Activated CD4-positive, alpha-beta T cell treated with anti-CD3 and anti-CD28 coated beads, Interleukin-2, amount 10 ng/mL, durations not matched to agents 24 days and 14 days (primary cell): ENCODE measurements around the gene PIEZO2. TPM values are rescaled to one million over a fixed set of nuclear protein-coding genes. Genes with fewer than 3 reads are reported as not detected.

ENCODE experiments used
- DNase-seq: peaks from one replicate; pipeline ENCODE4 v3.0.0; 2022
- H3K27ac Mint-ChIP-seq: one replicate; pipeline ENCODE4 v1.8.0; 2022; ENCODE audit warnings: mild to moderate bottlenecking, mixed read lengths
- H3K27me3 Mint-ChIP-seq: one replicate; pipeline ENCODE4 v1.8.0; 2022; ENCODE audit warnings: mixed read lengths
- H3K36me3 Mint-ChIP-seq: one replicate; pipeline ENCODE4 v1.8.0; 2022; ENCODE audit warnings: low read depth, mild to moderate bottlenecking, mixed read lengths
- H3K4me1 Mint-ChIP-seq: one replicate; pipeline ENCODE4 v1.8.0; 2021; ENCODE audit warnings: mixed read lengths
- H3K4me3 Mint-ChIP-seq: one replicate; pipeline ENCODE4 v1.8.0; 2022; ENCODE audit warnings: mild to moderate bottlenecking, moderate library complexity, mixed read lengths
- H3K9me3 Mint-ChIP-seq: one replicate; pipeline ENCODE4 v1.8.0; 2021; ENCODE audit warnings: mixed read lengths
- intact Hi-C: fragments of 100-400 bp; cut with micrococcal nuclease; formaldehyde crosslinking; loops from one replicate; pipeline ENCODE4 v1.15.1; 2023
- total RNA-seq: library from RNA; stranded (reverse); gene quantifications from 2 replicates; pipeline ENCODE4 v1.2.3, GENCODE V29; 2022

Gene PIEZO2
- total RNA-seq, 1 donor from 2014 or later: not detected

DNA sequence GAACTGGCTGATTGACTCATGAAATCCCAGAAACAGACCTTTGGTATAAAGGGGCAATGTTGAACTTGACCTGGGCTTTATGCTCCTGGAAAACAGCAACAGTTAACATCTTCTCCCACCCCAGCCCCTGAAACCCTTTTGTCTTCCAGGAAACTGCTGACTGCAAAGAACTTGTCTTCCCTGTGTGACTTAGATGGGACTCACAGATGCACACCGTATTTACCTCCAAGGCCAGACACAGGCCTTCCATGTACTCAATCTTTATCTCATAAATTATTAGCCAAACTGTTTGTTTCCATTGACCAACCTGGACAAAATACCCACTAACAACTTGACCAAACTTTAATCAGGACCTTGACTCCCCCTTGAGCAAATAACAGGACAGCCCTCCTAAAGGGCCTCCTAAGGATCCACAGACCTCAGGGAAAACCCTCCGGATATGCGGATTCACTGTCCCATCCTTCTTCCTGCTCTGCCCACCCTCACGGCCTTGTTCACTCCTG lies 36.3 kb downstream of the PIEZO2 start:
- H3K9me3 Mint-ChIP-seq: no peaks in the 10 kb centered on the region
- no peaks in the 10 kb centered on the region for H3K27me3 Mint-ChIP-seq
- no peak for DNase-seq
- intact Hi-C loops: no loop called here
- H3K36me3 Mint-ChIP-seq: no peaks in the 10 kb centered on the region
- no peak overlapping the region for H3K4me3 Mint-ChIP-seq
- no peak overlapping the region for H3K27ac Mint-ChIP-seq
- no peaks in the 10 kb centered on the region for H3K4me1 Mint-ChIP-seq

DNA sequence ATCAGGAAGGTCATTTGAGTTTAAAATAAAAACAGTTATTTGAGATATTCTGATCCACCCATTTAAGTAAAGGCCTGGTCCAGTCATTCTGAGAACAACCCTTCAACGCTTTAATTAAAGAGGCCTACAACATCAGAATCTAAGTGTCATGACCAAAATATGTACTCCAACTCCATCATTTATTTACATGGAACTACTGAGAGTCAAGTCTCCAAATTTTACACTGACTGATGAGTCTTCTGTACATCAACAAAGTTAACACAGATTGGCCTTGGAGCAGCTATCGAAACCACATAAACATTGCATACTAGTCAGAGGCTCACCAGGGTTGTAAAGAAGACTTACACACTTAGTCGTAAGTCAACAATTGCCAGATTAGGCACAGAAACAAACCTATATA lies 37.1 kb downstream of the PIEZO2 start:
- Mint-ChIP-seq H3K27ac (no peak overlapping the region), H3K9me3 (no peaks in the 10 kb centered on the region), H3K4me1 (no peaks in the 10 kb centered on the region), H3K27me3 (no peaks in the 10 kb centered on the region), H3K4me3 (no peak overlapping the region), H3K36me3 (no peaks in the 10 kb centered on the region)
- intact Hi-C loops: no loop called here
- no peak for DNase-seq

DNA sequence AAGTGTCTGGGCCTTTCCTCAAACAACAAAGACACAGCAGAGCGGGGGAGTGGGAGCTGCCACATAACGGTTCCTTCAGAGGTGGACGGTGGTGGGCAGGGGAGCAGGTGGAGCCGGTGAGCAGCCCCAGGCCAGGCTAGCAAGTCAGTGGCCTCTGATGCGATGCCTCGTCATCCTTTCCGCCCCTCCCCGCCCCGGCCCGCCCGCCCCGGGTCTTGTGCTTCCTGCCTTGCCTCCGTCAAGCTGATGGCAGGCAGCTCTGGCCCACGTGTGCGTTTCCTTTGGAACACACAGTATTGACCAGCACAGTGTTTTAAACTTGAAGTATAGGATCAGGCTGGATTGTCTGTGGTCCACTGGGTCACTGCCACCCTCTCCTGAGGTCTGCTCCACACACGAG lies 38.9 kb downstream of the PIEZO2 start:
- H3K9me3 Mint-ChIP-seq: no peaks in the 10 kb centered on the region
- H3K4me3 Mint-ChIP-seq: no peak overlapping the region
- no peaks in the 10 kb centered on the region for H3K27me3 Mint-ChIP-seq
- no peak overlapping the region for H3K27ac Mint-ChIP-seq
- intact Hi-C loops: no loop called here
- no peaks in the 10 kb centered on the region for H3K4me1 Mint-ChIP-seq
- H3K36me3 Mint-ChIP-seq: no peaks in the 10 kb centered on the region
- DNase-seq: no peak

DNA sequence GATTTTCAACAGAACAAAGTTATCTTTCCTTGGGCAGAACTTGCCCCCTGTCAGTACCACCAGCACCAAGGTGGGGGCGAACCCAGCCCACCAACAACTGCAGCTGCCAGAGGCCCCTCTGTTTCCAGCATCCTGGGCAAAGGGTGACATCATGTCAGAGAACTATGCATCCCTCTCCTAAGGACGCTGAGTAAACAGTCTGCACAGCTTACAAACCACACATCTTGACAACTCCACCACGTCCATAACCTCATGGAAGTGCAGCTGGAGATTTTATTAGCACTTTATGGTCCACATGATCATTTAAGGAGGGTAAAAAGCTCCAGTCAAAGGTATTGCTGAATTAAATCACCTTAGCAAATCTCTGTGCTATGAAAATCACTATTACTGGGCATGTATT lies 40.4 kb downstream of the PIEZO2 start:
- H3K36me3 Mint-ChIP-seq: no peaks in the 10 kb centered on the region
- no peaks in the 10 kb centered on the region for H3K4me1 Mint-ChIP-seq
- DNase-seq: no peak
- H3K27ac Mint-ChIP-seq: no peak overlapping the region
- H3K27me3 Mint-ChIP-seq: no peaks in the 10 kb centered on the region
- intact Hi-C loops: no loop called here
- no peaks in the 10 kb centered on the region for H3K9me3 Mint-ChIP-seq
- no peak overlapping the region for H3K4me3 Mint-ChIP-seq

DNA sequence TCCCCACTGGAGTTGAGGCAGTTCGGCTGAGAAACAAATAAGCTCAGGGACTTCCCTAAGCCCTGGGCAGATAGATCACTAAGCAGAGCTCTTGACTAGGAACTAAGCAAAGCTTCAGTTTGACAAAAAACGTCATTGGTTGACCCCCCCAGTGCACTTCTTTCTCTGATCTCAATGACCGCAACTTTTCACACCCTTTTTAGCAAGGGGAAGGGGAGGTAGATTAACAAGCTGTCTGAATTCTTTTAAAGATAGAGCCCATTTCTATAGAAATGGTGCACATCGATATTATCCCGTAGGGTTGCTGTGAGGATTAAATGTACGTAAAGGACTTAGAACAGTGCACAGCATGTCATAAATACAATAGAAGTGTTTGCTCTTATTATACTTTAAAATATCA lies 42.5 kb downstream of the PIEZO2 start:
- no peaks in the 10 kb centered on the region for H3K4me1 Mint-ChIP-seq
- intact Hi-C loops: no loop called here

DNA sequence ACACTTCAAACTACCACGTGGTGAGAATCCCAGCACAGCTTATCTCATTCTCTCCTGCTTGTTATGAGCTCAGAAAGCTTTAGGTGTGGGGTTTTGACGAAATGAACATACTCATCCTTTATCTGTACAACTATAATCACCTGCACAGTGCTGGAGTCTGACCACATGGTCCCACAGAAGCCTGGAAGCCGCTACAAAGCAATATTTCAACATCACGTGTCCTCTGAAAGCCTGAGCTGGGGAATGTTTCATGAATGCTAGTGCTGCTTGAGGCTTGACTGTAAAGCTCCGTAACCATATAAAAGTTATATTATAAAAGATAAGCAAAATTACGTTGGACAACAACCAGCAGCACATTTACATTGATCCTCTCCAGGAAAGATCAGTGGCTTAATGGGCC lies 43.9 kb downstream of the PIEZO2 start:
- no peak for DNase-seq
- Mint-ChIP-seq H3K9me3 (no peaks in the 10 kb centered on the region), H3K4me1 (no peaks in the 10 kb centered on the region), H3K27ac (no peak overlapping the region), H3K36me3 (no peaks in the 10 kb centered on the region), H3K4me3 (no peak overlapping the region), H3K27me3 (no peaks in the 10 kb centered on the region)
- intact Hi-C loops: no loop called here

More for the DNA sequence above, 42.5 kb downstream of the PIEZO2 start:
- Mint-ChIP-seq H3K27ac (no peak overlapping the region), H3K27me3 (no peaks in the 10 kb centered on the region), H3K36me3 (no peaks in the 10 kb centered on the region), H3K9me3 (no peaks in the 10 kb centered on the region), H3K4me3 (no peak overlapping the region)
- no peak for DNase-seq

DNA sequence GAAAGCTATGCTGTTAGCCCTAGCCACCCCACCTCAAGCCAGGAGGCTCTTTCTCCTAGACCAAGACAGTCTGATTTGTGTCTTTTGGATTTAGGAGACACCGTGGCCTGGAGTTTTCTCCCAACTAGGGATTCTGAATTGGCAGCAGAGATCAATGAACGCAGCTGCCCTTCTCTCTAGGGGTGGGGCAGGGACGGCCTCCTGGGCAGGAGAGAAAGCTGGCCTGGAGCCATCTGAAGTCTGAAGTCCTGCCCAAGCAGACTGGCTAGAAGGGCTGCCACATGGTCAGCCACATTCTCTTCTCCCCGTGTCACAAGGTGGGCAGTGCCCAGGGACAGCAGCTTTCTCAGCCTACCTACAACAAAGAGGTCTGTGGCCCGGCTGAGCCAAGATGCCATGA lies 45.1 kb downstream of the PIEZO2 start:
- no peak for DNase-seq
- H3K27me3 Mint-ChIP-seq: no peaks in the 10 kb centered on the region
- H3K9me3 Mint-ChIP-seq: no peaks in the 10 kb centered on the region
- intact Hi-C loops: no loop called here
- H3K4me3 Mint-ChIP-seq: no peak overlapping the region
- H3K27ac Mint-ChIP-seq: no peak overlapping the region
- H3K36me3 Mint-ChIP-seq: no peaks in the 10 kb centered on the region
- H3K4me1 Mint-ChIP-seq: no peaks in the 10 kb centered on the region

DNA sequence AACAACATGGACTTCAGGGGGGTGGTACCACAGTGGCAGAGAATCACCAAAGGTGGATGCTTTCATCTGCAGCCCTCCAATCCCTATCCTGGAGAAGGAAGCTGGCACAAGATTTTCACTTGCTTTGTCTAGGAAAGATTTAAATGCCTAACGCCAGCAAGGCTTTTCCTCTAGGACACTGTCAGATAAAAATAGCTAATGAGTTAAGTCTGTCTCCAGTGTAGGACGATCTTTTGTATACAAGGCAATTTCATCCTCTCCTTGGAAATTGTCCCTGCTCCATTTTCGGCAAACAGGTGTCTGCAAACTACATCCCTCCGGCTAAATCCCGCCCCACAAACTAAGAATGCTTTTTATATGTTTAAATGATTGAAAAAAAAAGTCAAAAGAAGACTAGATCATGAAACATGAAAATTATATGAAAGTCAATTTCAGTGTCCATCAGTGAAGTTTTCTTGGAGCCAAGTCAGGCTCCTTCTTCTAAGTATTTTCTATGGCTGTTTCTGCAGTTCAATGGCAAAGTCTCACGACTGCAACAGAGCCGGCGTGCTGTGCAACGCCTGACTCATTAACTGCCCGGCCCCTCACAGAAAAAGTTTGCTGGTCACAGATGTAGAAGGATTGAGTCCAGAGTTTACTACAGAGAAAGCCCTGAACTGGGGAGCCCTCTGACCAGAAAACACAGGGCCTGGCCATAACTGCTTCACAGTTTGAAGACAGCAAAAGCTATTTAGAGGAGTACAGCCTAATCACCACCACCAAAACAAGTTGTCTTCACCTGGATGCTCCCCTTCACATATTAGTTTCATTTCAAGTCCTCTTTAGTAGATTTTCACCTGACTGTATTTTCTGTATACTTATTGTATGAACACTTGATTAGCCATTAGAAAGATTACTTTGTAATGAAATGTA lies 52.3 kb downstream of the PIEZO2 start:
- Mint-ChIP-seq H3K9me3 (no peaks in the 10 kb centered on the region), H3K4me1 (no peaks in the 10 kb centered on the region), H3K27me3 (no peaks in the 10 kb centered on the region), H3K27ac (no peak overlapping the region), H3K36me3 (no peaks in the 10 kb centered on the region), H3K4me3 (no peak overlapping the region)
- intact Hi-C loops: no loop called here
- DNase-seq: no peak

DNA sequence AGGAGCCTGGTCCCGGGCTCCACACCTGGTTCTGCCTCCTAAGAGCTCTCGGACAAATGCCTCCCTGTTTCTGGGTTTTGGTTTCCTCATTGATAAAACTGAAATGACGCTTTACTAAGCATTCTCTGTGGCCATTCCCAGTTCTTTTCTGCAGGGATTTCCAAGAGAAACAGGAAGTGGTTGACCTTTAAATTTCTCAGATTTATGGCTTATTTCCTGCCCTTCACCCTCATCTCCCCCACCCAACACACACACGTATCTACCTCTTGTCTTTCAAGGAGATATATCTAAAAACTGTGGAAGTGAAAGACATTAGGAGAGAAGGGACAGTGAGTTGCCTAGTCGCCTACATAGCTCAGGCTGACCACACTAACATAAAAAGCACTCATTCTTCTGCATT lies 53.0 kb downstream of the PIEZO2 start:
- intact Hi-C loops: no loop called here
- no peak overlapping the region for H3K4me3 Mint-ChIP-seq
- no peaks in the 10 kb centered on the region for H3K4me1 Mint-ChIP-seq
- H3K27ac Mint-ChIP-seq: no peak overlapping the region
- no peaks in the 10 kb centered on the region for H3K27me3 Mint-ChIP-seq
- no peak for DNase-seq
- no peaks in the 10 kb centered on the region for H3K36me3 Mint-ChIP-seq
- no peaks in the 10 kb centered on the region for H3K9me3 Mint-ChIP-seq

DNA sequence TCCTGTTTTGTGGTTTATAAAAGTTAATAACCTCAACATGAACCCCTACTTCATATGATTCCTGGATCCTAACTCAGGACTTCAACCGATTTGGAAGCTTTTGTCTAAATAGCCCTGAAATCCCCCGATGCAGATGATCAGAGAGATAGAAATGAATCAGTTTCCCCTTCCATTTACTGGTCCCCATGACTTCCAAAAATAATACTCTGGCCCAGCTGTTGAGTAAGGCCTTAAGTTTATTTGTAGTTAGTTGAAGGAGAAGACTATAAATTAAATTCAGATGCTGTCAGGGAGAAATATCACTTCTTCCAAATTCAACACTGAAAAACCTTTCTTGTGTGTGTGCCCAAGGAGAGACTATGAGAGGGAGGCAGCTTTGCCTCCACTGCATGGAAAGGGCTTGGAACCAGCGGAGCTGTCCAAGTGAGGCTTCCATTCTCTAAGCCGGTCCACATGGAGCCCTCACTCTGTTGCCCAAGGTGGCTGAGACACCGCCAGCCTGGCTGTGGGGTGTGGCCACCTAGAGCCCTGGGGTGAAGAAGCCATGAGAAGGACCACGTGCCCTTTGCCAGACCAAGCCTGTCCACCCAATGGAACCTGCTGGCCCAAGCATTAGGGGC lies 53.6 kb downstream of the PIEZO2 start:
- Mint-ChIP-seq H3K4me1 (no peaks in the 10 kb centered on the region), H3K27ac (no peak overlapping the region), H3K27me3 (no peaks in the 10 kb centered on the region), H3K36me3 (no peaks in the 10 kb centered on the region), H3K9me3 (no peaks in the 10 kb centered on the region), H3K4me3 (no peak overlapping the region)
- intact Hi-C loops: no loop called here
- no peak for DNase-seq

DNA sequence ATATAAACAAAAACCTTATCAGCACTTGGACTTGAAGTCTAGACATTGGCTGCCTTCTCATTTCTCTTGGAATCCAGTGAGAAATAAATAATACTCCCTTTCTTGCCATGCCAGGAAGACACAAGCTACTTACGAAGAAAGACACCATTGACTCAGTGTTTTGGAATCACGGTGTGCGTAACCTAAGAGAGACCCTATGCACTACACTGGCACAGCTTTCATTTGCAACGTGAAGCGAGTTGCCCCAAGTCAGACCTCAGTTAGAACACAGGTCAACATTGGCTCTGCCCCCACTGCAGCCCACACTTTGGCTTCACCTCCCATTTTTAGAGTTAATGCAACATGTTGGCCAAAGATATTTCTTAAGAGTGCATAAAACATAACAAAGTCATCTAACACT lies 54.2 kb downstream of the PIEZO2 start:
- no peaks in the 10 kb centered on the region for H3K9me3 Mint-ChIP-seq
- no peaks in the 10 kb centered on the region for H3K27me3 Mint-ChIP-seq
- intact Hi-C loops: no loop called here
- DNase-seq: no peak
- no peaks in the 10 kb centered on the region for H3K4me1 Mint-ChIP-seq
- H3K36me3 Mint-ChIP-seq: no peaks in the 10 kb centered on the region
- H3K4me3 Mint-ChIP-seq: no peak overlapping the region
- H3K27ac Mint-ChIP-seq: no peak overlapping the region

DNA sequence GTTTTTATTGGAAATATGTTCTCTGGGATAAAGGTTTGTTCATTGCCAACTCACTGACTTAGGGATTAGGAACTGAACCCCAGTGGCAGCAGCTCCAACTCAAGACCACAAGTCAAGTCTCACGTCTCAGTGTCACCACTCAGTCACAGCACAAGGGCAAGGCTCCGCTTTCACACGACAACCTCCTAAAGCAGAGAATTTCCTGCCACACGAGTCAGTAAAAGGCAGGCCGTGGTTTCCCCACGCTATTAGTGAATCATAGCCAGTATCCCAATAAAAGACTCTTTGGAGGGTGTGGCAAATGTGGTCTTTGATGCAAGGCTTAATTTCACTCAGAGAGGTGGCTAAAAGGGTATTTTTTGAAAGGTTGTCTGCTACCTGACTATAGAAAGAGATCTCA lies 57.6 kb downstream of the PIEZO2 start:
- H3K9me3 Mint-ChIP-seq: no peaks in the 10 kb centered on the region
- H3K4me1 Mint-ChIP-seq: no peaks in the 10 kb centered on the region
- H3K4me3 Mint-ChIP-seq: no peak overlapping the region
- H3K36me3 Mint-ChIP-seq: no peaks in the 10 kb centered on the region
- intact Hi-C loops: no loop called here
- H3K27ac Mint-ChIP-seq: no peak overlapping the region
- no peak for DNase-seq
- no peaks in the 10 kb centered on the region for H3K27me3 Mint-ChIP-seq

DNA sequence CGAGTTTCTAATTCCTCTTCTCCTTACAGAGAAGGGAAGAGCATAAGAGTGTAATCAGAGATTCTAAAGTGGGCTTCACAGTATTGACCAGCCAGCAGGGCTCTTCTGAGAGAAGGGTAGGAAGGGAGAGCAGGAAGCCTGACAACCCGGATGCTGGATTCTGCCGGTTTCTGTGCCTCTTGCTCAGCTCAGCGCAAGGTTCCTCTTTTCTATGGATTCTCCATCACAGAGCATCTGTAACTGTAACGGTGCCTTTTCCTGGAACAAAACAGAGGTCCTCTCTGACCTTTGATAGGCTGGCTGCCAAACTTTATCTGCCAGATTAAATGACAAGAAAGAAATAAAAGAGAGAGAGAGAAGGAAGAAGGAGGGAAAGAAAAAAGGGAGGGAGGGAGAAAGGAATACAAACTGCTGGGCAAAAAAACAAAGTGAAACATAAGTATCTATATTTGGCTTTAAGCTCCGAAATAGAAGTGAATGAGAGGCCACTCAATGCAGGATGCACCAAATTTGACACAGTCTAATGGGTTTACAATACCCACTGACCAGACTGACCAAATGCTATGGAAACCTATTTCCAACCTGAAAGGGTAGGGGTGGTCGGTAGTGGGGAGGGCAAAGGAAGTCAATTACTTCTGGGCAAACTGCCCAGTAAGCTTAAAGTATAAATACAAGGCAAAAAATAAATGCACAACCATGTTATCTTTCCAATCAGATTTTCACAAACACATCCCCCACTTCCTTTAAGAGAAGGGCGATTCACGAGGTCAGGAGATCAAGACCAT lies 59.2 kb downstream of the PIEZO2 start:
- H3K36me3 Mint-ChIP-seq: no peaks in the 10 kb centered on the region
- no peaks in the 10 kb centered on the region for H3K4me1 Mint-ChIP-seq
- intact Hi-C loops: no loop called here

DNA sequence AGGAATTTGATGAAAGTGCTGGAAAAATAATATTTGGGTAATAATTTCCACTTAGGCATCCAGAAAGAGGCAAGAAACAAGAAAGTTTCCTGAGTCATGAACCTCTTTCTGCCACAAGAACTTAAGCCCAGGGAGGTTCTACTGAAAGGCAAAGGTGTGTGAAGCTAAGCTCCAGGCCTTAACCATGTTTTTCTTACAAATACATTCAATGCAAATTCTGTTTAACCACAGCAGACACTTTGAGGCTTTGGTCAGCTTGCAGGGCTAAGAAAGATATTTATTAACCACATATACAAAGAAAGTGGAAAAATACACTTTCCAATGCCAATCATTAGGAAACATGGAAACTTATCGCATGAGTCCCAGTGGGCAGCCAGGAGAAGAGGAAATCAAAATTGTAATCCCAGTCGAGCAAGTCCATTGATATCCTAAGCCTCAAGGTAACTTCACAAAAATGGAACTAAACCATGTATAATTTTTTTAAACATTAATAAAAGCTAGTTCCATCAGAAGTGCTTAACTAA lies 68.3 kb downstream of the PIEZO2 start:
- no peaks in the 10 kb centered on the region for H3K9me3 Mint-ChIP-seq
- DNase-seq: no peak
- no peaks in the 10 kb centered on the region for H3K4me1 Mint-ChIP-seq

More for the DNA sequence above, 59.2 kb downstream of the PIEZO2 start:
- no peaks in the 10 kb centered on the region for H3K9me3 Mint-ChIP-seq
- H3K27ac Mint-ChIP-seq: no peak overlapping the region
- DNase-seq: no peak
- H3K4me3 Mint-ChIP-seq: no peak overlapping the region
- no peaks in the 10 kb centered on the region for H3K27me3 Mint-ChIP-seq

More for the DNA sequence above, 68.3 kb downstream of the PIEZO2 start:
- Mint-ChIP-seq H3K4me3 (no peak overlapping the region), H3K27ac (no peak overlapping the region), H3K27me3 (no peaks in the 10 kb centered on the region), H3K36me3 (no peaks in the 10 kb centered on the region)
- intact Hi-C loops: no loop called here
